Neural progenitor cell (in vitro differentiated cells): ENCODE measurements around the gene PLXNA4. TPM values are rescaled to one million over a fixed set of nuclear protein-coding genes. Genes with fewer than 3 reads are reported as not detected.

Source experiments
- DNase-seq: peaks from one replicate; pipeline ENCODE4 v3.0.0-alpha.2; 2016; ENCODE audit warnings: low spot score
- H2AFZ ChIP-seq: fragments of 200-600 bp; sonication (generic); replicated peaks from 2 replicates; pipeline ENCODE4 v1.6.1; 2016; ENCODE audit warnings: antibody characterized with exemption
- H3F3A ChIP-seq: fragments of 200-600 bp; sonication (generic); 2 replicates; pipeline ENCODE4 v1.6.1; 2016; ENCODE audit warnings: antibody characterized with exemption, low read depth
- H3K27ac ChIP-seq: fragments of 200-600 bp; sonication (generic); 2 replicates; pipeline ENCODE4 v1.5.1; 2016; ENCODE audit warnings: mild to moderate bottlenecking
- H3K27me3 ChIP-seq: fragments of 200-600 bp; sonication (generic); 2 replicates; pipeline ENCODE4 v1.6.1; 2016; ENCODE audit warnings: mild to moderate bottlenecking, moderate library complexity
- H3K36me3 ChIP-seq: fragments of 200-600 bp; sonication (generic); 2 replicates; pipeline ENCODE4 v1.5.1; 2016
- H3K4me1 ChIP-seq: fragments of 200-600 bp; sonication (generic); 2 replicates; pipeline ENCODE4 v1.6.1; 2016; ENCODE audit warnings: mixed run types
- H3K4me2 ChIP-seq: fragments of 200-600 bp; sonication (generic); 2 replicates; pipeline ENCODE4 v1.6.1; 2016
- H3K4me3 ChIP-seq: fragments of 200-600 bp; sonication (generic); 2 replicates; pipeline ENCODE4 v1.5.1; 2016
- H3K79me2 ChIP-seq: fragments of 200-600 bp; sonication (generic); 2 replicates; pipeline ENCODE4 v1.6.1; 2016; ENCODE audit warnings: low read depth
- H3K9ac ChIP-seq: fragments of 200-600 bp; sonication (generic); 2 replicates; pipeline ENCODE4 v1.6.1; 2016
- H3K9me3 ChIP-seq: fragments of 200-600 bp; sonication (generic); 2 replicates; pipeline ENCODE4 v1.5.1; 2016; ENCODE audit warnings: low read depth
- H4K20me1 ChIP-seq: fragments of 200-600 bp; sonication (generic); 2 replicates; pipeline ENCODE4 v1.6.1; 2016; ENCODE audit warnings: low read depth
- H3K27ac Mint-ChIP-seq: 3 replicates; pipeline ENCODE4 v1.8.0; 2021; ENCODE audit warnings: mixed read lengths
- H3K27me3 Mint-ChIP-seq: 2 replicates; pipeline ENCODE4 v1.8.0; 2022; ENCODE audit warnings: low read depth, mild to moderate bottlenecking, inconsistent platforms, moderate library complexity, mixed read lengths; ENCODE audit not compliant: insufficient read depth
- H3K36me3 Mint-ChIP-seq: 3 replicates; pipeline ENCODE4 v1.8.0; 2021; ENCODE audit warnings: mixed read lengths
- H3K4me1 Mint-ChIP-seq: 3 replicates; pipeline ENCODE4 v1.8.0; 2021; ENCODE audit warnings: mixed read lengths
- H3K4me3 Mint-ChIP-seq: 3 replicates; pipeline ENCODE4 v1.8.0; 2021; ENCODE audit warnings: mild to moderate bottlenecking, moderate library complexity, mixed read lengths
- H3K9me3 Mint-ChIP-seq: 3 replicates; pipeline ENCODE4 v1.8.0; 2020; ENCODE audit warnings: mixed read lengths
- EZH2 ChIP-seq: fragments of 200-600 bp; sonication (generic); IDR thresholded peaks from 2 replicates; pipeline ENCODE4 v1.6.1; 2017; ENCODE audit warnings: antibody characterized with exemption, mild to moderate bottlenecking, moderate library complexity
- EZH2phosphoT487 ChIP-seq: fragments of 200-600 bp; sonication (generic); IDR thresholded peaks from 2 replicates; pipeline ENCODE4 v1.6.1; 2017; ENCODE audit warnings: antibody characterized with exemption
- total RNA-seq: library from RNA; depleted of rRNA; stranded (reverse); fragments of >200 nt; gene quantifications from 2 replicates; pipeline ENCODE4 v1.2.3, GENCODE V29; 2015; ENCODE audit warnings: low replicate concordance
- TF ChIP-seq, protein P1 (sequence below): fragments of 200-600 bp; sonication (generic); IDR thresholded peaks from 2 replicates; pipeline ENCODE4 v1.5.1; 2017; ENCODE audit warnings: antibody characterized with exemption, mild to moderate bottlenecking

PLXNA4 gene
- total RNA-seq, 1 donor from 2014 or later = 0.49 TPM

- Histone ChIP-seq H2AFZ (no peak overlapping the region), H3K9ac (no peak overlapping the region), H3K9me3 (no peaks in the 10 kb centered on the region), H3K79me2 (no peaks in the 10 kb centered on the region), H3K27me3 (peaks cover 29% of the 10 kb centered on the region), H4K20me1 (no peaks in the 10 kb centered on the region), H3F3A (no peaks in the 10 kb centered on the region), H3K4me3 (no peak overlapping the region), H3K27ac (no peak overlapping the region), H3K4me2 (no peak overlapping the region), H3K4me1 (no peaks in the 10 kb centered on the region), H3K36me3 (no peaks in the 10 kb centered on the region)
- DNase-seq = no peak
- peaks cover 15% of the 10 kb centered on the region for H3K27me3 Mint-ChIP-seq
- H3K4me3 Mint-ChIP-seq = no peak overlapping the region
- no peaks in the 10 kb centered on the region for H3K36me3 Mint-ChIP-seq
- H3K4me1 Mint-ChIP-seq = peaks cover 8% of the 10 kb centered on the region
- H3K27ac Mint-ChIP-seq = no peak overlapping the region
- no peaks in the 10 kb centered on the region for H3K9me3 Mint-ChIP-seq
- TF ChIP-seq EZH2 (no peak), EZH2phosphoT487 (no peak)
- TF ChIP-seq, protein P1, sequence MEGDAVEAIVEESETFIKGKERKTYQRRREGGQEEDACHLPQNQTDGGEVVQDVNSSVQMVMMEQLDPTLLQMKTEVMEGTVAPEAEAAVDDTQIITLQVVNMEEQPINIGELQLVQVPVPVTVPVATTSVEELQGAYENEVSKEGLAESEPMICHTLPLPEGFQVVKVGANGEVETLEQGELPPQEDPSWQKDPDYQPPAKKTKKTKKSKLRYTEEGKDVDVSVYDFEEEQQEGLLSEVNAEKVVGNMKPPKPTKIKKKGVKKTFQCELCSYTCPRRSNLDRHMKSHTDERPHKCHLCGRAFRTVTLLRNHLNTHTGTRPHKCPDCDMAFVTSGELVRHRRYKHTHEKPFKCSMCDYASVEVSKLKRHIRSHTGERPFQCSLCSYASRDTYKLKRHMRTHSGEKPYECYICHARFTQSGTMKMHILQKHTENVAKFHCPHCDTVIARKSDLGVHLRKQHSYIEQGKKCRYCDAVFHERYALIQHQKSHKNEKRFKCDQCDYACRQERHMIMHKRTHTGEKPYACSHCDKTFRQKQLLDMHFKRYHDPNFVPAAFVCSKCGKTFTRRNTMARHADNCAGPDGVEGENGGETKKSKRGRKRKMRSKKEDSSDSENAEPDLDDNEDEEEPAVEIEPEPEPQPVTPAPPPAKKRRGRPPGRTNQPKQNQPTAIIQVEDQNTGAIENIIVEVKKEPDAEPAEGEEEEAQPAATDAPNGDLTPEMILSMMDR = no peak
Observed at GRCh38 chr7:132322970-132323369, 253.3 kb downstream of the PLXNA4 start.

GRCh38 chr7:132321387-132321786, 254.9 kb downstream of the PLXNA4 start:
- H3K9me3 Mint-ChIP-seq = peaks cover 6% of the 10 kb centered on the region
- H3F3A ChIP-seq = no peaks in the 10 kb centered on the region
- DNase-seq = peak; percentile 8
- TF ChIP-seq EZH2 (no peak), EZH2phosphoT487 (no peak)
- TF ChIP-seq, protein P1 = peak; percentile 22
- H4K20me1 ChIP-seq = no peaks in the 10 kb centered on the region
- H3K36me3 Mint-ChIP-seq = no peaks in the 10 kb centered on the region
- no peak overlapping the region for H3K4me3 Mint-ChIP-seq
- H3K9me3 ChIP-seq = no peaks in the 10 kb centered on the region
- peaks cover 29% of the 10 kb centered on the region for H3K27me3 ChIP-seq
- peaks cover 13% of the 10 kb centered on the region for H3K4me1 Mint-ChIP-seq
- H3K27ac ChIP-seq = no peak overlapping the region
- H3K4me2 ChIP-seq = no peak overlapping the region
- H3K27ac Mint-ChIP-seq = no peak overlapping the region
- H3K4me1 ChIP-seq = no peaks in the 10 kb centered on the region
- no peaks in the 10 kb centered on the region for H3K79me2 ChIP-seq
- H3K36me3 ChIP-seq = no peaks in the 10 kb centered on the region
- H3K9ac ChIP-seq = no peak overlapping the region
- peaks cover 24% of the 10 kb centered on the region for H3K27me3 Mint-ChIP-seq
- H2AFZ ChIP-seq = no peak overlapping the region
- H3K4me3 ChIP-seq = no peak overlapping the region

- H3K27me3 Mint-ChIP-seq = peaks cover 21% of the 10 kb centered on the region
- TF ChIP-seq, protein P1 = no peak
- no peak for TF ChIP-seq EZH2
- no peak for TF ChIP-seq EZH2phosphoT487
Observed at GRCh38 chr7:132319481-132319880, 256.8 kb downstream of the PLXNA4 start.

More at GRCh38 chr7:132319481-132319880, 256.8 kb downstream of the PLXNA4 start:
- DNase-seq = no peak
- Histone ChIP-seq H3K4me1 (no peaks in the 10 kb centered on the region), H4K20me1 (no peaks in the 10 kb centered on the region), H3K27ac (no peak overlapping the region), H2AFZ (no peak overlapping the region), H3K9me3 (no peaks in the 10 kb centered on the region), H3F3A (no peaks in the 10 kb centered on the region), H3K36me3 (no peaks in the 10 kb centered on the region), H3K79me2 (no peaks in the 10 kb centered on the region), H3K9ac (no peak overlapping the region), H3K27me3 (peaks cover 24% of the 10 kb centered on the region), H3K4me2 (no peak overlapping the region), H3K4me3 (no peak overlapping the region)
- Mint-ChIP-seq H3K4me3 (no peak overlapping the region), H3K36me3 (no peaks in the 10 kb centered on the region), H3K9me3 (peaks cover 6% of the 10 kb centered on the region), H3K27ac (no peak overlapping the region), H3K4me1 (peaks cover 13% of the 10 kb centered on the region)
